HG02943 (cell line): Measurements from ENCODE around the gene YWHAB.
"Not testable (repeated sequence)": the region's sequence is repeated elsewhere in the genome, so short reads cannot be mapped to it uniquely, and the experiment has no call there.

Experiments used
- ATAC-seq: cut with Tn5 transposase; IDR thresholded peaks from one replicate; pipeline ENCODE4 v1.9.1; 2021; ENCODE audit warnings: mild to moderate bottlenecking, low read depth, moderate library complexity; ENCODE audit not compliant: unreplicated experiment

Gene YWHAB

DNA sequence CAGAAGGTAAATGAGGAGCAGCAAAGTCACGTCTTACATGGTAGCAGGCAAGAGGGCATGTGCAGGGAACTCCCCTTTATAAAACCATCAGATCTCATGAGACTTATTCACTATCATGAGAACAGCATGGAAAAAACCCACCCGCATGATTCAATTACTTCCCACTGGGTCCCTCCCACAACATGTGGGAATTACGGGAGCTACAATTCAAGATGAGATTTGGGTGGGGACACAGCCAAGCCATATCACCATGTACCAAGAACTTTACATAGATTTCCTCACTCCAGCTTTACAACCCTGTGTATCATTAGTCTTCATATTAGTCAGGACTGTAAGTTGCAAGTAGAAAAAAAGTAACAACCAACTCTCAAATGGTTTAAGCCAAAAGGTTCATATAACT is 21.0 kb upstream of the YWHAB start:
- not testable (repeated sequence) for ATAC-seq

DNA sequence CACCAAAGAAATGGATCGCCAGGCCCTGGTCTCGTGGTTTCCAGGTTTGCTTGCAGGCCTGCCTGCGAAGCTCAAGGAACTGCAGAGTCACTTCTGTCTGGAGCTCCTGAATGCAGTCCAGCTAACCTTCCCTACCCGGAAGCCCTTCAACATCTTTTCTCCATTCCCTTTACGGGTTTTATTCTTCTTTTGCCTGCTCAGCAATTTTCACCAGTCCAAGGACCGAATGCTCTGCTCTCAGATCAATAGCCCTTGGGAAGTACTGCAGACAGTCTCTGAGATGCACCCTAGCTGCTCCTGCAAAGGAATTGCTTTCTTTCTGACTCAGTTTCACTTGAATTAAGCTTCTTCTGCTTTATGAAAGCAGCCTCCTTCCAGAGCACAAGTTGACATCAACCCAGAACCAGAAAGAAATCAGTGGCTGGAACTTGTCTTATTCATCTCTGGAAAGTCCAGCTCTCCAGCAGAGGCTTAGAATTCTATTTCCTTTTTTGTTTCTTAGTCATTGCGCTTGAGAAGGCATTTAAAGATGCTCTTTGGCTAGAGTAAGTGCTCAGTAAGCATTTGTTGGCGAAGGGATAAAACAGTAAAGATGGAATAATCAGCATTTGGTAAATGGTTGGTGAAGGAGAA is 18.7 kb upstream of the YWHAB start:
- no peak for ATAC-seq

DNA sequence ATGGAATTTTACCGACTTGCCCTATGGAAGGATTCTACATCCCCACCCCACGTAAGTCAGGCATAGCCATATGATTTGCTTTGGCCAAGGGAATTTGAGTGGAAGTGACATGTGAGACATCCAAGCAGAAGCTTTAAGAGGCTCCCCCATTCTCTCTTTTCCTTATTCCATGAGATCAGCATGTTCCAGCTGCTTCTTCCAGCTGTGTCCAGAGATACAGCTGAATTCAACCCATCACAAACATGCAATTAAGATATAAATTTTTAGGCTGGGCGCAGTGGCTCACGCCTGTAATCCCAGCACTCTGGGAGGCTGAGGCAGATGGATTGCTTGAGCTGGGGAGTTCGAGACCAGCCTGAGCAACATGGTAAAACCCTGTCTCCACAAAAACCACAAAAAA is 16.0 kb upstream of the YWHAB start:
- no peak for ATAC-seq

- ATAC-seq = not testable (repeated sequence)
These were observed 3.1 kb upstream of the YWHAB start for GRCh38 chr20:44882360-44882759.

- ATAC-seq = no peak
These were observed 2.1 kb upstream of the YWHAB start for GRCh38 chr20:44883214-44883902.

- ATAC-seq = no peak
These were observed 556 bp upstream of the YWHAB start for GRCh38 chr20:44884907-44885391.

DNA sequence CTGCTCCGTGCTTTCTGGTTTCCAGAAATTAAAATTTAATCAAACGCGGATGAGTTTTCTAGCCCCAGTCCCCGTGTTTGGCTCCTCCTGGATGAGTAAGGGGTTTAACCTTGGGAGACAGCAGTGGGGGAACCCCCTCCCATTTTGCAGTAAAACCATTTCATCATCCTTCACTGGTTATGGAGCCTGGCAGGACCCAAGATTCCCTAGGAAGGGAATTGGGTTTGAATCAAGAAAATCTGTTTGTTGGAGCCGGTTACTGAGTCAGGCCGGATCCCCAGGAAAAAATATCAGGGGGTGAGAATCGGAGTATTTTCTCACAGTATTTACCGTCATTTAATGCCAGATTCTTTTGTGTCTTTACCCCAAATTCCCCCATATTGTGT is 754 bp downstream of the YWHAB start:
- no peak for ATAC-seq

- no peak for ATAC-seq
These were observed 1.3 kb downstream of the YWHAB start for GRCh38 chr20:44886828-44887227.

DNA sequence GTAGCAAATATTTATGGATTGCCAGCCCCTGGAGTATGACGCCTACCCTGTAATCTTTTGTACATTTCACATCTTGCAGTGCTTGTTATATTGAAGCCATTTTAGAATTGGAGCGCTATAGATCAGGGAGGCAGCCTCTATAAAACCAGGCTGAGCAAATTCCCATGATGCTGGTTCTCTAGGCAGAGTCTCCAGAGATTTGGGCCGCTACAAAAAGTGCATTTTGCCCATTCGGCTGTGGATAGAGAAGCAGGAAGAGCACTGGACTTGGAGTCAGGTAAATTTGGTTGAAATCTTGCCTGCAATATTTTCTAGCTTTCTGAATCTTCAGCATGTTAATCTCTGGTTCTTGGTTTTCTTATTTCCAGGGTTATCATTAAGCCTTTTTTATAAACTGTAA is 2.0 kb downstream of the YWHAB start:
- no peak for ATAC-seq

DNA sequence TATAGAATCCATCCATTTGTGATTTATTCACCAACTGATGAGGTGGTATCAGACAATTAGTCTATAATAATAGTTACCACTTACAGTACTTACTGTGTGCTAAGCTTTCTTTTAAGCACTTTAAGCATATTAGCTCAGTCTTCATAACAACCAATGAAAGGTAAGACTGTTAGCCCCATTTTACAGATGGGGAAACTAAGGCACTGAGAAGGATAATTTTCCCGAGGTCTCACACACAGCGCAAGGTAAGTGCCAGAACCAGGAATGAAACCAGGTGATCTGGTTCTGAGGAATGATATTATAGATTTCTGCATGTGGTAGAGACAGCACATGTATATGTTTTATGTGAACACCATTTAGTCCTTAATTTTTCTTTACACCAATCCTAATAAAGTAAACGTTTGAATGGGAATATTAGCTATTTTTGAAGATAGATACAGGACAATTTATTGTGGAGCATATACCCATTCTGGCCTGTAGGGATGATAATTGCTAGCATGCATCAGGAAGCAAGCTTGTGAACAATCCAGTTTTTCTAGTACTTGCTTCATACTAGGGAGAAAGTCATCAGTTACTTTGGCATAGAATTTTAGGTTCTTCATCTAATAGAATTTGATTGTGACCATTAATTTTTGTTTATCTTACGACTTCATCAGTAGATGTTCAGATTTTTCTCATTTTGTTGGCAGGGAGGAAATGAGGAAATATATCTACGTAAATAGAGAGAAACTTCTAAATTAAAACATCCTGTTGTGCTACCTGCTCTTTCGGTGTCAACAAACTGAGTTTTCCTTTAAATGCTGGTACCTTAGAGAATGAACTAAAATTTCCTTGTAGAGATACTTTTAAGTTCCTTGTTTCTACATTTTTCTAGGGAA is 3.0 kb downstream of the YWHAB start:
- no peak for ATAC-seq

GRCh38 chr20:44891826-44892225 is 6.3 kb downstream of the YWHAB start:
- ATAC-seq = no peak

GRCh38 chr20:44894959-44895358 is 9.5 kb downstream of the YWHAB start:
- no peak for ATAC-seq

DNA sequence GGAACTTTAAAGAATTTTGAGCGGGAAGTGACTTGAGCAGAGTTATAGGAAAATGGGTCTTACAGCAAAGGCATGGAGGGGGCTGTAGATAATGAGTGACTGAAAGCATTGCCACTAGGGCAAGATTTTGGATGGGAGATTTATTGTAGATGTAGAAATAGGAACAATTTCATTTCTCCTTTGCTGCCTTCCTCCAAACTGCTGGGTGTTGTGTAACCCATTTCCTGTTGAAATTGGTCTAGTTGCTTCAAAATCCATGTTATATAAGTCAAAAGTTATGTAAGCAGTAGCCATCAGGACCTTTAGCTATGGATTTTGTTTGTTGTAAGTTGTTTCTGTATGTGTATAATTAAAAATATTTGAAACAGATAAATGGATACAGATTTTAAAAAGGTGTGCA is 11.1 kb downstream of the YWHAB start:
- no peak for ATAC-seq

DNA sequence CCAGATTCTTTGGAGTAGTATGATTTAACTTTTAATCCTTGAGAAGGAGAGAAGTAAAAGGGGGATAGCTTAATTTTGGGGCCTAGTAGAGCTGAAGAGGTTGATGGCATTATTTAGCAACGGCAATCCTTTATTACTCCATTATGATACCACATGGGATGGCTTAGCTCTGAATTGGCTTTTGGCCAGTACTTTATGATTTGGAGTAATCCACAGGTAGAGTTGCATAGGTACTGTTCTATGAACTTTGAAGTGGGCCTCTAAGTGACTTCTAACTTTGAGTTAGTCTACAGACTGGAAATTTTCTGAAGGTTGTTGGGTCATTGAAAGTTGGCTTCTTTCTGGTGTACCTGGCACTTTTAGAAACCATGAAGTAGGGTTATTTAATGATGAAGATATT is 11.6 kb downstream of the YWHAB start:
- no peak for ATAC-seq

- no peak for ATAC-seq
These were observed 14.8 kb downstream of the YWHAB start for GRCh38 chr20:44900231-44900854.

DNA sequence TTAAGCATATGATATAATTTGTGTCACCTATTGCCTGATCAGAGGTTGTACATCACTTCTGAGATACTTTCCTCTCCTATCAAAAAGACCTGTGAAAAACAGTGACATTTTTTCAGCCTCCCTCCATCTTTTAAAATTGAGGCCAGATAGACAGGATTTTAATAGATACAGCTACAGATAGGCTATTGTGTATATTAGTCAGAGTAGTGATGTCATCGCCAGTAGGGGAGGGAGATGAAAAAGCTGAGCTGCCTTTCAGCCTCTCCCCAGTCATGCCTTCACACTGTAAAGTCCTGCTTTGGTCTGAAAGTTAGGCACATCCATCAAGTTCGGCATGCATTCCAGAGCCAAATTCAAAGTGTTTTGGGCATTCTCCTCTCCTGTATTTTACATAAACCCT is 16.5 kb downstream of the YWHAB start:
- no peak for ATAC-seq

GRCh38 chr20:44904377-44904776 is 18.9 kb downstream of the YWHAB start:
- no peak for ATAC-seq

DNA sequence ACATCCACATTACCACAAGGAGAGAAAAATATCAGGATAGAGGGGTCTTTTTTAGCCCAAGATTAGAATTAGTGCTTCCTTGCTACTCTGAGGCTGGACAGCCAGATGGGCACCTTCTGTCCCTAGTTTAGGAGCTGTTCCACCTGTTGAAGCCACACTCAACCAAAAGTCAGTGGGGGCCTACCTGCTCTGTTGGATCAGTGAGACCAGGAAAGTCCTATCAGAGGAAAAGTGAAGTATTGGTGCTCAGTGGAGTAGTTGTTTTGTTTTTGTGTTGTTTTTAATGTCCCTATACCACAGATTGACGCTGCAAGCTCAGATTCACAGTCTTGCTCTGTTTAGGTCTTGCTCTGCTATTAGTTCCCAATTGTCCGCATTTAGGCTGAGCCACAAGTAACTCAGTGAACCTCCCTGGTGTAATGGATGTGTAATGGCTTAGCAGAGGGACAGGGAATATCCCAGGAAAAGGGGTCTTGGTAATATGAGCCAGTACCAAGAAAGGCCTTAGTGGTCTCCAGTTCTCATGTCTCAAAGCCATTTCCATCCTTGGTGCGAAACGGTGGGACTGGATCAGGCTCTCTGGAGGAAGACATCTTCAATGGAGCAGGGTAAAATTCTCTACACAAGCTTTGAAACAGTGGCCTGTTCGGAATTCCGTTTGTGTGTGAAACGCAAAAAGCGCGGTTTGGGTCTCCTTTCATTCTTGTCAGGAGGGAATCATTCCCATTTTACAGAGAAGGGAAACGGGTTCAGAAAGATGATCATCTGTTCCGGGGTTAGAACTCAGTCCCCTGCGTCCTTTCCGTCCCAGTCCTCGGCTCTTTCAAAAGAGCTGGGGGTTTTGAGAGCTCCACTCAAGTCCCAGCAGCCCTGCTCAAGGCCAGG is 23.7 kb downstream of the YWHAB start:
- ATAC-seq = no peak

DNA sequence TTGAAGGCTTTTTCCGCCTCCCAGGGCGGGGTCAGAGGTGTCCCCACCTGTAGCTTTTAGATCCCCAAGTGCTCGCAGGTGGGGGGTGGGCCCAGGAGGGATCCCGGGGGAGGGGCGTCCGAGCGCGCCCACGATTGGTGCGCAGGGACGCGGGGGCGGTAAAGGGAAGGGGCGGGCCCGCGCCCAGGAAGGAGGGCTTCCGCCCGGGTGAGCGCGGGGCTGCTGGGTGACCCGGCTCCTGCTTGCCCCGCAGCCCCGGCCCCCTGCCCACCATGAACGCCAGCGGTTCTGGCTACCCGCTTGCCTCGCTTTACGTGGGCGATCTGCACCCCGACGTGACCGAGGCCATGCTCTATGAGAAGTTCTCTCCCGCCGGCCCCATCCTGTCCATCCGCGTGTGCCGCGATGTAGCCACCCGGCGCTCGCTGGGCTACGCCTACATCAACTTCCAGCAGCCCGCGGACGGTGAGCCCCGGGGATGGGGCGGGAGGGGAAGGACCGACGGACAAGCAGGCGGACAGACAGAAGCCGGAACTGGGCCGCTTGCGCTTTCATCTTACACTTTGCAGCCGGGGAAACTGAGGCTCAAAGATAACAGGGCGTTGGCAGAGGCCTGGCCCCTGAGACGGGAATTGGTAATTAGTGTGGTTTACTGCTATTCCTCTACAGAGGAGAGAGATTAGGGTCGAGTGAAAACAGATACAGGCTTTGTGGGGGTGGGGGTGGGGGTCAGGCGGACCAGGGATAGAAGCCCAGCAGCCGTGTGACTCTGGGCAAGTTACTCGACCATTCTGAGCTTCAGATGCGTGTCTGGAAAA is 24.6 kb downstream of the YWHAB start, which contains the start of gene PABPC1L:
TSS of gene PABPC1L (plus strand) at position 189 of the 818 bp plus-strand sequence. CDS start at position 273, 84 bp downstream.
- ATAC-seq = no peak
